ENCODE measurements around the gene ZDHHC24.

ZDHHC24 gene

DNA sequence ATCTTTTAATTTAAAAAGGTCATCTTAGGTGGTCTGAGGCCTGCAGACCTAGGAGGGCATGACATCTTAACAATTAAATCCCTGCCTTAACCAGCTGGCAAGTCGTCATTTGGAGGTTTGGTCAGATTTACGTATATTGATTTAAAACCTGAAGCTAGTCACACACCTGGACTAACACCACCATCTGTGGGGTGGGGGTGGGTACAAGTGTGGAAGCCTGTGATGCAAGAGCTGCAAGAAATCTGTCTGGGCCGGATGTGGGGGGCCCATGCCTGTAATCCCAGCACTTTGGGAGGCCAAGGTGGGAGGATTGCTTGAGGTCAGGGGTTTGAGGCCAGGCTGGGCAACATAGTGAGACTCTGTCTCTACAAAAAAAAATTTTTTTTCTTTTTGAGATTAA, 35.4 kb upstream of the ZDHHC24 start:
- no peak overlapping the region for H3K27ac ChIP-seq (ENCODE audit: low read length)
- H3K4me1 ChIP-seq (ENCODE audit: control insufficient read depth, low read depth, low read length) = no peaks in the 10 kb centered on the region
- no peak overlapping the region for H3K9ac ChIP-seq (ENCODE audit: low read length)

DNA sequence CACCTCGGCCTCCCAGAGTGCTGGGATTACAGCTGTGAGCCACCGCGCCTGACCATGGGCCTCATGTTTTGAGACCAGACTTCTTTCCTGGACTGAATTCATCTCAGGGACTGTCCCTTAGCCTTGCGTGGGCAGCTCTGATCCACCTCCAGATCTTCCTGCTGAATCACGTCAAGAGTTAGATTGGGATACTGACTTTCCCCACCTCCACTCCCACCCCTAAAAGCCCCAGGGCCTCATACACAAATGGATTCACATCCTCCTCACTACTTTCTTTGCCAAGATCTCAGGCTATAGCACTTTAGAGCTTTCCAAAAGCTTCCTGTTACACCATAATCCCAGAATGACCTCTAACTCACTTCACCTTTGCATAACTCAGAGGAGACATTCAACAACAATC, 35.0 kb upstream of the ZDHHC24 start:
- Histone ChIP-seq H3K4me3 (ENCODE audit: low read length) (no peak overlapping the region), H3K9me3 (ENCODE audit: control insufficient read depth, low read depth, low read length) (peaks cover 5% of the 10 kb centered on the region), H3K27me3 (ENCODE audit: control insufficient read depth, insufficient read depth, low read length) (no peaks in the 10 kb centered on the region), H3K36me3 (ENCODE audit: control insufficient read depth, low read depth, low read length) (peaks cover 42% of the 10 kb centered on the region), H3K27ac (ENCODE audit: low read length) (no peak overlapping the region), H3K9ac (ENCODE audit: low read length) (no peak overlapping the region), H3K4me1 (ENCODE audit: control insufficient read depth, low read depth, low read length) (no peaks in the 10 kb centered on the region)

More for the DNA sequence above, 35.4 kb upstream of the ZDHHC24 start:
- peaks cover 5% of the 10 kb centered on the region for H3K9me3 ChIP-seq (ENCODE audit: control insufficient read depth, low read depth, low read length)
- H3K27me3 ChIP-seq (ENCODE audit: control insufficient read depth, insufficient read depth, low read length) = no peaks in the 10 kb centered on the region
- H3K36me3 ChIP-seq (ENCODE audit: control insufficient read depth, low read depth, low read length) = peaks cover 42% of the 10 kb centered on the region
- H3K4me3 ChIP-seq (ENCODE audit: low read length) = no peak overlapping the region

DNA sequence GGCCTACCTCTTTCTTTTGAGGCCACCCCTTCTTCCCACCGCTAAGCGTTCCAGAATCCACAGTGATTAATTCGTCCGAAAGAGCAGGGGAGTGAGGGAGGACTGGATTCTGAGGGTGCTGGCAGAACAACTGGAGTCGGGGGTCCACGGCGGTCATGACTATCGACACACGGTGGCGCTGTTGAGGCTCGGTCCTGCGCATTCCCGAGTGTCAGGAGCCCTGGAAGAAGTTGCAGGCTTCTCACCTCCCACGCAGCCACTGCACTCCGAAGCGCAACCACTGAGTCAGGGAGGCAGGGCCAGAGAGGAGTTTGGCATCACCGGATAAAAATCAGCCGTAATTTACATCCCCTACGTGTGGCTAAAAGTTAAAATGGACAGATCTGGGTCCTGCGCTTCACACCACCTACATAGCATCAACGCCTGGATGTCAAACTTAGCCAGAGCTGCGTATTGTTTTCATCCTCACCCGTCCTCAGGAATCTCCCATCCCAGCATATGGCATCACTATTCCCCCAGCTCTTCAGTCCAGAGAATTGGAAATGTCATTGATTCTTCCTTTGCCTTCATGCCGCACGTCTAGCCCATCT, 33.3 kb upstream of the ZDHHC24 start:
- Histone ChIP-seq H3K27ac (ENCODE audit: low read length) (no peak overlapping the region), H3K9ac (ENCODE audit: low read length) (no peak overlapping the region), H3K4me1 (ENCODE audit: control insufficient read depth, low read depth, low read length) (no peaks in the 10 kb centered on the region), H3K4me3 (ENCODE audit: low read length) (no peak overlapping the region), H3K9me3 (ENCODE audit: control insufficient read depth, low read depth, low read length) (peaks cover 5% of the 10 kb centered on the region), H3K27me3 (ENCODE audit: control insufficient read depth, insufficient read depth, low read length) (no peaks in the 10 kb centered on the region), H3K36me3 (ENCODE audit: control insufficient read depth, low read depth, low read length) (peaks cover 42% of the 10 kb centered on the region)

DNA sequence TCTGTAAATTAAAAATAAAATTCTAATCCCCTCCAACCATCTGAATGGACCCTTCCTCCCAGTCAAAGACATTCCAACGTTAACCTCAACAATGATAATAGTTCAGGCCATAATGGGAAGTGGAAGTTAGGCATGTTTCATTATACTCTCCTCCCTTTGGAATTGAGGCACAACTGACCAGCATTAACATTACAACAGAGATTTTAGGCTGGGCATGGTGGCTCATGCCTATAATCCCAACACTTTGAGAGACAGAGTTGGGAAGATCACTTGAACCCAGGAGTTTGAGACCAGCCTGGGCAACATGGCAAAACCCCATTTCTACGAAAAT, 25.0 kb upstream of the ZDHHC24 start:
- Histone ChIP-seq H3K27ac (ENCODE audit: low read length) (peak overlapping the region; percentile 50), H3K9ac (ENCODE audit: low read length) (no peak overlapping the region), H3K4me3 (ENCODE audit: low read length) (peak overlapping the region; percentile 21), H3K27me3 (ENCODE audit: control insufficient read depth, insufficient read depth, low read length) (no peaks in the 10 kb centered on the region), H3K9me3 (ENCODE audit: control insufficient read depth, low read depth, low read length) (no peaks in the 10 kb centered on the region), H3K4me1 (ENCODE audit: control insufficient read depth, low read depth, low read length) (peaks cover 25% of the 10 kb centered on the region), H3K36me3 (ENCODE audit: control insufficient read depth, low read depth, low read length) (no peaks in the 10 kb centered on the region)

DNA sequence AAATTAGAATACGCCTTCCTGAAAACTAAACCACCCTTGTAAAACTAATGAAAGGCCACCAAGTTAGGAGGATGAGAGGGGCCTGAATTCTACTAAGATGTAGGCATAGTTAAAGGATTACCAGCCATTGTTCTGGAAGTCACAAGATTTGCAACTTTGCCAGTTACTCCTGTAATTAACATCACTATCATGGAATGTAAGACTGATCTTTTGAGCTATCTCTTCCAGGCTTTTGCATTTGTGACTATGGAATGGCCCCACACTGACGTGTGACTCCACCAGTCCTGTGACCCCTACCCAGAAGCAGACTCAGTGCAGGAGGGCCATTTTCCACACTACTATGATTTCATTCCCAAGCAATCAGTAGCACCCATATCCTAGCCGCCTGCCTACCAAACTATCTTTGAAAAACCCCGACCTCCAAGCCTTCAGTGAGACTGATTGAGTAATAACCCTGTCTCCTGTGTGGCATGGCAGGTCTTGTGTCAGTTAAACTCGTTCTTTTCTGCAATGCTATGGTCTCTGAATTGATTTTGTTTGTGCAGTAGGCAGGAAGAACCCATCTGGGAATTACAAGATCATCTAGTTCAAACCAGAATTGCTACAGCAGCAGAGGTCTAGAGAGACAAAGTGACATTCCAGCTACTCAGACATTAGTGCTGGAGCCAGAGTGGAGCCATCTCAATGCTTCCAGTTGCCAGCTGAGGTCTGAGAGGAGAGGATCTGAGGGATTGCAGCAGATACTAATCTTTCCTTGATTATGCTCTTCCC, 24.4 kb upstream of the ZDHHC24 start:
- Histone ChIP-seq H3K9ac (ENCODE audit: low read length) (no peak overlapping the region), H3K27me3 (ENCODE audit: control insufficient read depth, insufficient read depth, low read length) (no peaks in the 10 kb centered on the region), H3K4me1 (ENCODE audit: control insufficient read depth, low read depth, low read length) (peaks cover 25% of the 10 kb centered on the region), H3K9me3 (ENCODE audit: control insufficient read depth, low read depth, low read length) (no peaks in the 10 kb centered on the region), H3K27ac (ENCODE audit: low read length) (peak overlapping the region; percentile 50), H3K4me3 (ENCODE audit: low read length) (peak overlapping the region; percentile 4), H3K36me3 (ENCODE audit: control insufficient read depth, low read depth, low read length) (no peaks in the 10 kb centered on the region)

DNA sequence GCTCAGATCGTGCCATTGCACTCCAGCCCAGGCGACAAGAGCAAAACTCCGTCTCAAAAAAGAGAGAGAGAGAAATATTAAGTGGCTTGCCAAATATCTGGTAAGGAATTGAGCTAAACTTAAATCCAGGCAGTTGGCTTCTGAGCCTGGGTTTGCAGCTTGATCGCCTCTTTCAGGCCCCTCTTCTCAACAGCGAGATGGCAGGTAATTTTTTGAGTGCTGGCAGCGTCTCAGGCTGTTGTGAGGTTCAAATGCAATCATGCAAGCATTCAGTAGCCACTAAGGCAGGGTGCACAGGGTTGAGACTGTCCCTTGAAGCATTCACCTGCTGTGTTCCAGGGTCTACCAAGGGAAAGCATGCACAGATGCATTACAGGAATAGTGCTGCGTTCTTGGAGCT, 23.2 kb upstream of the ZDHHC24 start:
- Histone ChIP-seq H3K27ac (ENCODE audit: low read length) (peak overlapping the region; percentile 22), H3K4me1 (ENCODE audit: control insufficient read depth, low read depth, low read length) (peaks cover 25% of the 10 kb centered on the region), H3K27me3 (ENCODE audit: control insufficient read depth, insufficient read depth, low read length) (no peaks in the 10 kb centered on the region), H3K9ac (ENCODE audit: low read length) (no peak overlapping the region), H3K36me3 (ENCODE audit: control insufficient read depth, low read depth, low read length) (no peaks in the 10 kb centered on the region), H3K4me3 (ENCODE audit: low read length) (no peak overlapping the region), H3K9me3 (ENCODE audit: control insufficient read depth, low read depth, low read length) (no peaks in the 10 kb centered on the region)

DNA sequence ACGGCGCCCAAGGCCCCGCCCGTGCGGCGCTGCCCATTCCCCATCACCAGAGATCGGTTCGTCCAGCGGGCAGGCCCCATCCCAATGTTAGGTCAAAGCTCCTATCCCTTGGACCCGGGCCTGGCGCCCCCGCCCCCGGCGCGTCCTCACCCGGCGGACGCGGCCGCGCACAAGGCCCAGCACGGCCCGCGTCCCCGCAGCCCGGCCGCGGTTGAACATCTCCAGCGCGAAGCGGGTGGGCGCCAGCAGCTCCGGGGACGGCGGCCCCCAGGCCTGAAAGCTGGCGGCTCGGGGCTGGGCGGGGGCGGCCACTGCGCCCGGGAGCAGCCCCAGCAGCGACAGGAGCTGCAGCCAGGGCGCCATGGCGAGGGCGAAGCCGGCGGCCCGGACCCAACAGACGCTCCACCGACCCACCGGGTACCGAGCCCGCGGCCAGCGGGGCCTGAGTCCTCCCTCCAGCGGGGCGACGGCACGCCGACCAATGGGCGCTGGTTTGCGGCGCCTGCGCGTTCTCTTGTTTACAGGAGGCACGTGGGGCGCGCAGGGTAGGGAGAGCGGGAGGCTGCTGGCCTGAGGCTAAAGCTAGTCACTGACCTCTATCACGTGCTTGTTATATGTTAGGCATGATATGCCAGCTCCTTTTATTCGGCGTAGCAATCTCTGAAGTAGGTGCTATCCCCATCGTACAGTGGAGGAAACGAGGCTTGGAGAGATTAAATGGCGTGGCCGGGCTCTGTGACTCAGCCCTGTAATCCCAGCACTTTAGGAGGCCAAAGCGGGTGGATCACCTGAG, 22.5 kb upstream of the ZDHHC24 start, which contains the start of gene CTSF:
Gene CTSF, minus strand, starts transcription at position 483 of the 793 bp plus-strand sequence. Its CDS starts 120 bp downstream, at position 363.
- H3K9me3 ChIP-seq (ENCODE audit: control insufficient read depth, low read depth, low read length) = no peaks in the 10 kb centered on the region
- no peak within 1 kb of the TSS for H3K9ac ChIP-seq (ENCODE audit: low read length)
- no peak within 1 kb of the TSS for H3K4me3 ChIP-seq (ENCODE audit: low read length)
- H3K36me3 ChIP-seq (ENCODE audit: control insufficient read depth, low read depth, low read length) = peaks cover under 1% of the 10 kb centered on the region
- H3K27me3 ChIP-seq (ENCODE audit: control insufficient read depth, insufficient read depth, low read length) = no peaks in the 10 kb centered on the region
- peak within 1 kb of the TSS; percentile 22 for H3K27ac ChIP-seq (ENCODE audit: low read length)
- peaks cover 25% of the 10 kb centered on the region for H3K4me1 ChIP-seq (ENCODE audit: control insufficient read depth, low read depth, low read length)

DNA sequence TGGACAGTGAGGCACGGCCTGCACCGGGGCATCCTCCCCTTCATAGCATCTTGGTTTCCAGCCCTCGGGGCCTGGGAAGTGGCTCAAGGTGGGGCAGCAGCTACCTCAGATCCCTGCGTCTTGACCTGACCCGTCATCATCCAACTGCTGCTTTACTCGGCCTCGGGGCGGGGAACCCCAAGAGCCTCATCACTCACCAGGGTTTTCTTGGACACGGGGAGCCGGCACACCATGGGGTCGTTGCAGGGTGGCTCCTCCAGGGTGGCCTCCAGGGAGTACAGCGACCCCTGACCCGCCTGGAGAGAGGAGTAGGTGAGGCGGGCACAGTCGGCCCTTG, 21.9 kb upstream of the ZDHHC24 start:
- H3K4me3 ChIP-seq (ENCODE audit: low read length) = no peak overlapping the region

DNA sequence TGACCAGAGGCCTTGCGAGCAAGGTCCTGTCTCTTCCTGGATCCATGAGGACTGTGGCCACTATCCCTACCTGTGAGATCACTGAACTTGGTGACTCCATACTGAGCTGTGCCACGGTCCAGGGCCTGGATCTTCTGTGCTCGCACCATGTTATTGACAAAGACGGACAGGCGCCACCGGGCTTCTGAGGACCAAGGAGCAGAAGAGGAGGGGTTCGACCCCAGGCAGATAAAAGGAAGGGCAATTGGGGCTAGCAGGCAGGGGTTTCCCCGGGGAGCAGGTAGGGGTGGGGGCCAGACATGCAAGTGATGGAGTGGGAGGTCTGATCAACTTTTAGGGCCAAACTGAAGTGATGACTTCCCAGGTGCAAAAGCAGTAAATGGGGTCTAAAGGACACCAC, 20.4 kb upstream of the ZDHHC24 start:
- H3K9ac ChIP-seq (ENCODE audit: low read length) = no peak overlapping the region
- H3K4me1 ChIP-seq (ENCODE audit: control insufficient read depth, low read depth, low read length) = peaks cover 20% of the 10 kb centered on the region
- no peak overlapping the region for H3K4me3 ChIP-seq (ENCODE audit: low read length)
- H3K9me3 ChIP-seq (ENCODE audit: control insufficient read depth, low read depth, low read length) = no peaks in the 10 kb centered on the region
- H3K27me3 ChIP-seq (ENCODE audit: control insufficient read depth, insufficient read depth, low read length) = no peaks in the 10 kb centered on the region
- peaks cover 18% of the 10 kb centered on the region for H3K36me3 ChIP-seq (ENCODE audit: control insufficient read depth, low read depth, low read length)
- no peak overlapping the region for H3K27ac ChIP-seq (ENCODE audit: low read length)

More for the DNA sequence above, 21.9 kb upstream of the ZDHHC24 start:
- H3K36me3 ChIP-seq (ENCODE audit: control insufficient read depth, low read depth, low read length) = peaks cover 5% of the 10 kb centered on the region
- H3K27ac ChIP-seq (ENCODE audit: low read length) = no peak overlapping the region
- no peaks in the 10 kb centered on the region for H3K9me3 ChIP-seq (ENCODE audit: control insufficient read depth, low read depth, low read length)
- no peaks in the 10 kb centered on the region for H3K27me3 ChIP-seq (ENCODE audit: control insufficient read depth, insufficient read depth, low read length)
- H3K4me1 ChIP-seq (ENCODE audit: control insufficient read depth, low read depth, low read length) = peaks cover 25% of the 10 kb centered on the region
- no peak overlapping the region for H3K9ac ChIP-seq (ENCODE audit: low read length)

DNA sequence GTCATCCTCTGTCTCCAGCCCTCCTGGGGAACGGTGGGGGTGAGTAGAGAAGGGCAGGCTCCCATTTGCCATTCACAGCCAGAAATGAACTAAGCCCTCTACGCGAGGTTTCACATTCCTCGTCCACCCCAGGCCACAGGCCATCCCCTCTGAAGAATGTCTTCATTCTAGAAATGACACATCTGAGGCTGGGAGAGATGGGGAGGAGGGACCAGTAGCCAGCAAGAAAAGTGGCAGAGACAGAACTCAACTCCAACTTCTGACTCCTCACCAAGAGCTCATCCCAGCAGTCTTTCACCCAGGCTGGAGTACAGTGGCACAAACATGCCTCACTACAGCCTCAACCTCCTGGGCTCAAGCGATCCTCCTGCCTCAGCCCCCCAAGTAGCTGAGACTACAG, 19.1 kb upstream of the ZDHHC24 start:
- Histone ChIP-seq H3K27me3 (ENCODE audit: control insufficient read depth, insufficient read depth, low read length) (no peaks in the 10 kb centered on the region), H3K27ac (ENCODE audit: low read length) (no peak overlapping the region), H3K4me3 (ENCODE audit: low read length) (no peak overlapping the region), H3K9ac (ENCODE audit: low read length) (no peak overlapping the region), H3K9me3 (ENCODE audit: control insufficient read depth, low read depth, low read length) (no peaks in the 10 kb centered on the region), H3K36me3 (ENCODE audit: control insufficient read depth, low read depth, low read length) (peaks cover 29% of the 10 kb centered on the region), H3K4me1 (ENCODE audit: control insufficient read depth, low read depth, low read length) (peaks cover 9% of the 10 kb centered on the region)

DNA sequence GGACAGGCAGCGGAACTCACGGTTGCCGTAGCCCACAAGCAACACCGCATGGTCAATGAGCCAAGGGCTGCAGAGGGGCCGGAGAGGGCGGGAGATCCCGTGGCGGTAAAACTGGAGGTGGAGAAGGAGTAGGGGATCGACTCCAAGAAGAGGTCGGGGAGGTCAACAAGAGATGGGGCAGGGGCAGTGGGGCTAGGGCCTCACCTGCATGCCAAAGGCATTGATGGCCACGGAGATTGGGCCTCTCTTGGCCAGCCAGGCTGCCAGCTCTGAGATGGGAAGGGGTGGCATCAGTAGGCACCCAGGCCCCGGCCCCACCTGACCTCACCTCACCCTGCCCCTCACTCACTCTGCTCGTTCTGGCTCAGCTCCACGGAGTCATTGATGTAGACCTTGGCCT, 18.7 kb upstream of the ZDHHC24 start:
- H3K27ac ChIP-seq (ENCODE audit: low read length) = no peak overlapping the region
- peaks cover 5% of the 10 kb centered on the region for H3K4me1 ChIP-seq (ENCODE audit: control insufficient read depth, low read depth, low read length)
- H3K9me3 ChIP-seq (ENCODE audit: control insufficient read depth, low read depth, low read length) = no peaks in the 10 kb centered on the region
- no peak overlapping the region for H3K9ac ChIP-seq (ENCODE audit: low read length)
- peaks cover 29% of the 10 kb centered on the region for H3K36me3 ChIP-seq (ENCODE audit: control insufficient read depth, low read depth, low read length)
- H3K4me3 ChIP-seq (ENCODE audit: low read length) = no peak overlapping the region
- no peaks in the 10 kb centered on the region for H3K27me3 ChIP-seq (ENCODE audit: control insufficient read depth, insufficient read depth, low read length)
